Measurements from ENCODE around the gene NKPD1. TPM values are rescaled to one million over a fixed set of nuclear protein-coding genes. Genes with fewer than 3 reads are reported as not detected.

NKPD1 gene
- polyA plus RNA-seq, 1 of the 3 experiments (the other 2 are of a cell fraction), result 0.12 TPM

- no peaks in the 10 kb centered on the region for H3K79me2 ChIP-seq (ENCODE audit: insufficient read depth)
- H3K9me2 ChIP-seq, result no peaks in the 10 kb centered on the region
- H3K27ac ChIP-seq (ENCODE audit: low read depth in 2 of 2, low read length in 1 of 2), result no peak overlapping the region
- H3K36me3 ChIP-seq (replicated peaks in 1 of 2; ENCODE audit: control insufficient read depth in 1 of 2, insufficient read depth in 2 of 2, low read length in 1 of 2), result peaks cover 0 to 39% of the 10 kb centered on the region in 2 experiments
- H4K20me1 ChIP-seq (ENCODE audit: insufficient read depth), result no peaks in the 10 kb centered on the region
- H3K9me3 ChIP-seq, result no peaks in the 10 kb centered on the region
- H3F3A ChIP-seq (replicated peaks; ENCODE audit: insufficient read depth), result no peaks in the 10 kb centered on the region
- CTCF ChIA-PET, result interaction anchor here (0.9 kb wide), 1 partner anchor 9 kb away, joined by 3 read pairs; no protein-coding TSS in a partner anchor
- 93% methylated on average over 9 of the region's 13 CpGs for WGBS (ENCODE audit: low lambda C conversion rate)
- POLR2A ChIA-PET, result no interaction called here
- DNase-seq, result no peak
- no peak overlapping the region for H3K4me2 ChIP-seq
- H3K4me3 ChIP-seq (ENCODE audit: low read depth in 2 of 2, low read length in 1 of 2), result no peak overlapping the region
- H3K4me1 ChIP-seq (ENCODE audit: control insufficient read depth in 1 of 2, insufficient read depth in 2 of 2, low read depth in 1 of 2, low read length in 1 of 2), result no peaks in the 10 kb centered on the region
- H3K27me3 ChIP-seq (ENCODE audit: insufficient read depth), result no peaks in the 10 kb centered on the region
- no peak overlapping the region for H3K9ac ChIP-seq
- H2AFZ ChIP-seq (ENCODE audit: low read depth), result no peak overlapping the region
- TF ChIP-seq YY1 (IDR thresholded peaks at IDR 0.05; ENCODE audit: low read depth) (no peak), RAD21 (IDR thresholded peaks at IDR 0.05; ENCODE audit: low read length) (no peak), JUND (IDR thresholded peaks at IDR 0.05) (no peak), MEF2A (IDR thresholded peaks at IDR 0.05; ENCODE audit: borderline replicate concordance, low read depth) (no peak), RFX5 (IDR thresholded peaks at IDR 0.05; ENCODE audit: low read length) (no peak), FOXM1 (IDR thresholded peaks at IDR 0.05; ENCODE audit: low read depth) (no peak)
- TF ChIP-seq, protein P1, sequence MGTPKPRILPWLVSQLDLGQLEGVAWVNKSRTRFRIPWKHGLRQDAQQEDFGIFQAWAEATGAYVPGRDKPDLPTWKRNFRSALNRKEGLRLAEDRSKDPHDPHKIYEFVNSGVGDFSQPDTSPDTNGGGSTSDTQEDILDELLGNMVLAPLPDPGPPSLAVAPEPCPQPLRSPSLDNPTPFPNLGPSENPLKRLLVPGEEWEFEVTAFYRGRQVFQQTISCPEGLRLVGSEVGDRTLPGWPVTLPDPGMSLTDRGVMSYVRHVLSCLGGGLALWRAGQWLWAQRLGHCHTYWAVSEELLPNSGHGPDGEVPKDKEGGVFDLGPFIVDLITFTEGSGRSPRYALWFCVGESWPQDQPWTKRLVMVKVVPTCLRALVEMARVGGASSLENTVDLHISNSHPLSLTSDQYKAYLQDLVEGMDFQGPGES (IDR thresholded peaks at IDR 0.05; ENCODE audit: low read depth, low read length), result no peak
Observed at GRCh38 chr19:45146251-45146650, 14.5 kb downstream of the NKPD1 start.

- no peak for TF ChIP-seq USF1 (IDR thresholded peaks at IDR 0.05; ENCODE audit: borderline replicate concordance, low read depth)
- TF ChIP-seq GATA2 (CRISPR knock-in tag; IDR thresholded peaks at IDR 0.05), result no peak
- TF ChIP-seq EZH2phosphoT487 (IDR thresholded peaks at IDR 0.05; ENCODE audit: borderline replicate concordance, low read depth), result no peak
- 93% methylated on average over 29 of the region's 54 CpGs for WGBS (ENCODE audit: low lambda C conversion rate)
- POLR2A ChIA-PET, result no interaction called here
Observed at GRCh38 chr19:45145270-45146189, 15.3 kb downstream of the NKPD1 start.

More at GRCh38 chr19:45145270-45146189, 15.3 kb downstream of the NKPD1 start:
- Histone ChIP-seq H3K9me3 (no peaks in the 10 kb centered on the region), H3K27me3 (ENCODE audit: insufficient read depth) (no peaks in the 10 kb centered on the region), H3K4me1 (ENCODE audit: control insufficient read depth in 1 of 2, insufficient read depth in 2 of 2, low read depth in 1 of 2, low read length in 1 of 2) (no peaks in the 10 kb centered on the region), H3K4me3 (ENCODE audit: low read depth in 2 of 2, low read length in 1 of 2) (no peak overlapping the region), H3F3A (replicated peaks; ENCODE audit: insufficient read depth) (no peaks in the 10 kb centered on the region), H3K9me2 (no peaks in the 10 kb centered on the region), H2AFZ (ENCODE audit: low read depth) (no peak overlapping the region), H3K9ac (no peak overlapping the region), H3K4me2 (no peak overlapping the region), H4K20me1 (ENCODE audit: insufficient read depth) (no peaks in the 10 kb centered on the region), H3K79me2 (ENCODE audit: insufficient read depth) (no peaks in the 10 kb centered on the region), H3K27ac (ENCODE audit: low read depth in 2 of 2, low read length in 1 of 2) (no peak overlapping the region), H3K36me3 (replicated peaks in 1 of 2; ENCODE audit: control insufficient read depth in 1 of 2, insufficient read depth in 2 of 2, low read length in 1 of 2) (peaks cover 0 to 42% of the 10 kb centered on the region in 2 experiments)
- no peak for DNase-seq
- CTCF ChIA-PET, result no interaction called here
